Body of pancreas (tissue), 4 donors: ENCODE data around the gene RCOR1.

Experiments
- POLR2A ChIP-seq, 3 donors: fragments of 450-650 bp; IDR thresholded peaks; one replicate each; pipeline ENCODE4 v1.6.1; 2016; ENCODE audit warnings: antibody characterized with exemption in 3 of 3, mild to moderate bottlenecking in 2 of 3
- TF ChIP-seq, protein P1 (sequence below), 7 experiments: fragments of 450-650 bp in 4 of 7; fragments of 200-600 bp in 3 of 7; sonication (generic) in 3 of 7; IDR thresholded peaks; one replicate each; pipeline ENCODE4 v1.5.1; 2016 to 2019; ENCODE audit warnings: antibody characterized with exemption in 7 of 7

DNA sequence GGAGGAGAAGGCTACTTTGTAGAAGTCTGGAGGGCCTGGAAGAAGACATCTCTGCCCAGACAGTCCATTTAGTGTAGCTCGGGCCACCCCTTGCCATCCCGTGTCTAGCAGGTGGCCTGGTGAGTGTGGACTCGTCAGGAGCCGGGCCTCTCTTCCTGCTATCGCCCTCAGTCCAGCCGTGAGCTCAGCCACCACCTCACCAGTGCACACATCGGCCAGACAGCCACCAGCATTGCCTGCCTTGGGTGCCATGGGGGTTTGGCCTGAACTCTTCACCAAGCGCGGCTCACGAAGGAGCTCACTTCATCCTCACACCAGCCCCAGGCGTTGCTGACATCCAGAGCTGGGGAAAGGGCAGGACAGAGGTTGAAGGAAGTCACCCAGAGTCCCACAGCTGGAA is 165.2 kb downstream of the RCOR1 start:
- TF ChIP-seq, protein P1, sequence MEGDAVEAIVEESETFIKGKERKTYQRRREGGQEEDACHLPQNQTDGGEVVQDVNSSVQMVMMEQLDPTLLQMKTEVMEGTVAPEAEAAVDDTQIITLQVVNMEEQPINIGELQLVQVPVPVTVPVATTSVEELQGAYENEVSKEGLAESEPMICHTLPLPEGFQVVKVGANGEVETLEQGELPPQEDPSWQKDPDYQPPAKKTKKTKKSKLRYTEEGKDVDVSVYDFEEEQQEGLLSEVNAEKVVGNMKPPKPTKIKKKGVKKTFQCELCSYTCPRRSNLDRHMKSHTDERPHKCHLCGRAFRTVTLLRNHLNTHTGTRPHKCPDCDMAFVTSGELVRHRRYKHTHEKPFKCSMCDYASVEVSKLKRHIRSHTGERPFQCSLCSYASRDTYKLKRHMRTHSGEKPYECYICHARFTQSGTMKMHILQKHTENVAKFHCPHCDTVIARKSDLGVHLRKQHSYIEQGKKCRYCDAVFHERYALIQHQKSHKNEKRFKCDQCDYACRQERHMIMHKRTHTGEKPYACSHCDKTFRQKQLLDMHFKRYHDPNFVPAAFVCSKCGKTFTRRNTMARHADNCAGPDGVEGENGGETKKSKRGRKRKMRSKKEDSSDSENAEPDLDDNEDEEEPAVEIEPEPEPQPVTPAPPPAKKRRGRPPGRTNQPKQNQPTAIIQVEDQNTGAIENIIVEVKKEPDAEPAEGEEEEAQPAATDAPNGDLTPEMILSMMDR (IDR thresholded peaks at IDR 0.05): no peak
- no peak for TF ChIP-seq POLR2A (IDR thresholded peaks at IDR 0.05)
